ENCODE measurements around the gene PDE6G. TPM values are rescaled to one million over a fixed set of nuclear protein-coding genes. Genes with fewer than 3 reads are reported as not detected.

PDE6G gene
- total and polyA plus RNA-seq, 2 of the 8 experiments (the other 6 are each of a cell fraction or from before 2014, with no cell fraction given): 5.8 to 12.9 TPM

DNA sequence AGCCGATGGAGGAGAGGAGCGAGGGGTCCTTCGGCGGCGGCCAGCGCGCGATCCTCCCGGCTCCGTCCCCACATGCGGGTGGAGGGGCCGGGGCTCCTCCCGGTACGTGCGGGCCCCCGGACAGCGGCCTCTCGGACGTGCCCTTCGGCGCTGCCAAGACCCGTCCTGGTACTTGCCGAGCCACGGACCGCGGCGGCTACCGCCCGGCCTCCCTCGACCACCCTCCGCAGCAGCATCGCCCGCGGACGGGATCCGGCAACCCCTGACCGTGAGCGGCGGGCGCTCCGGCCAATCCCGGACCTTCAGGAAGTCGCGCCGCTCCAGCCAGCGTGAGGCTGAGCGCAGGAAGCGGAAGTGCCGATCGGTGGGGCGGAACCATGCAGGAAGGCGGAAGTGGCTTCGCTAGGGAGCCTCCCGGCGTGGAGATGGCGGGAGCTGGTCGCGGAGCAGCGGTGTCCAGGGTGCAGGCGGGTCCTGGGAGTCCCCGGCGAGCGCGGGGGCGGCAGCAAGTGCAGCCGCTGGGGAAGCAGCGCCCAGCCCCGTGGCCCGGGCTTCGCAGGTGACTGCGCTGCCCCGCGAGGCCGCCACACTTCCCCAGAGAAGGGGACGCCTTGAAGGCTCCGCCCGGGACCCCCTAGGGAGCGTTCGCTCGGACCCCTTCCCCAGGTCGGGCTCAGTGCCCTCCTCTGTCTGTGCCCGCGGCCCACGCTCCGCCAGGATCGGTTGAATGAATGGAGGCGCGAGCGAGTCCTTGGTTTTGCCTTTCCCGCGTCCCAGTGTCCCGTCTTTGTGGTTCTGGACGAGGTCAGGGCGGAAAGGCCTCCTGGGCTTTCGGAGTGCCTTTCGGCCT lies 10.2 kb upstream of the PDE6G start, which contains the start of the genes CCDC137 and OXLD1:
TSS of gene CCDC137 (plus strand) at position 396 of the 850 bp plus-strand sequence. CDS start at position 426, 30 bp downstream.
TSS of gene OXLD1 (minus strand) at position 264 of the 850 bp plus-strand sequence. CDS start at position 236, 28 bp downstream.
- Histone ChIP-seq H4K20me1 (replicated peaks in 1 of 2; ENCODE audit: control insufficient read depth in 1 of 2, insufficient read depth in 2 of 2, low read length in 2 of 2) (peaks cover 8 to 11% of the 10 kb centered on the region in 2 experiments), H2BK12ac (ENCODE audit: low read depth, low read length) (peak within 1 kb of the TSS; percentile 6; the same call in 1 of the 2 replicates), H3K4ac (replicated peaks; ENCODE audit: insufficient read length, low read depth, low read length) (peak within 1 kb of the TSS; percentile 63), H2AFZ (ENCODE audit: low read length) (no peak within 1 kb of the TSS; the same call in 1 of the 2 replicates), H2BK5ac (ENCODE audit: low read depth, low read length) (peak within 1 kb of the TSS; percentile 85), H3K9ac (replicated peaks in 1 of 4; ENCODE audit: extremely low read depth in 1 of 4, low read depth in 3 of 4, low read length in 3 of 4) (peak within 1 kb of the TSS; percentile 80 to 86 (median 84)), H3K56ac (replicated peaks; ENCODE audit: insufficient read length, low read depth, low read length) (peak within 1 kb of the TSS; percentile 64), H3K79me2 (ENCODE audit: control insufficient read depth in 1 of 2, insufficient read depth in 2 of 2, low read length in 2 of 2) (peaks cover 0 to 24% of the 10 kb centered on the region in 2 experiments; a peak in 2 of 4 replicates), H3K36me3 (ENCODE audit: control insufficient read depth in 2 of 4, insufficient read depth in 4 of 4, low read length in 3 of 4) (peaks cover 14 to 35% (median 27%) of the 10 kb centered on the region in 4 experiments), H3K23ac (ENCODE audit: insufficient read length) (no peak within 1 kb of the TSS), H2AK5ac (ENCODE audit: low read depth, low read length) (no peak within 1 kb of the TSS; the same call in 1 of the 2 replicates), H4K8ac (ENCODE audit: extremely low read depth, insufficient read depth, low read length) (peak within 1 kb of the TSS; percentile 94), H3K27ac (ENCODE audit: low read depth, low read length) (peak within 1 kb of the TSS; percentile 74), H3K27me3 (replicated peaks in 1 of 4; ENCODE audit: control insufficient read depth in 3 of 4, extremely low read depth in 1 of 4, insufficient read depth in 3 of 4, low read length in 3 of 4) (no peaks in the 10 kb centered on the region), H3K23me2 (ENCODE audit: low read depth, low read length) (peaks cover 4% of the 10 kb centered on the region; the same call in 1 of the 2 replicates), H2BK120ac (replicated peaks; ENCODE audit: low read depth, low read length) (no peak within 1 kb of the TSS), H3K14ac (ENCODE audit: insufficient read length) (no peak within 1 kb of the TSS), H3K79me1 (ENCODE audit: low read depth, low read length) (peaks cover 8% of the 10 kb centered on the region), H2BK20ac (ENCODE audit: low read length) (no peak within 1 kb of the TSS), H2BK15ac (ENCODE audit: low read length) (no peak within 1 kb of the TSS), H3K4me2 (ENCODE audit: insufficient read depth in 1 of 2, low read depth in 2 of 2, low read length in 2 of 2) (peak within 1 kb of the TSS; percentile 77 to 84), H3K9me3 (ENCODE audit: insufficient read depth in 2 of 2, low read depth in 1 of 2, low read length in 1 of 2) (no peaks in the 10 kb centered on the region), H3K18ac (ENCODE audit: extremely low read depth, low read length) (peak within 1 kb of the TSS; percentile 65; the same call in 1 of the 2 replicates), H4K5ac (ENCODE audit: insufficient read length, low read depth, low read length) (peak within 1 kb of the TSS; percentile 76), H3K4me1 (replicated peaks in 1 of 4; ENCODE audit: control insufficient read depth in 3 of 4, insufficient read depth in 4 of 4, low read length in 3 of 4) (peaks cover 3 to 11% (median 8%) of the 10 kb centered on the region in 4 experiments), H3K4me3 (ENCODE audit: extremely low read depth in 1 of 4, insufficient read depth in 2 of 4, low read depth in 3 of 4, low read length in 4 of 4) (peak within 1 kb of the TSS; percentile 62 to 95 (median 88)), H4K91ac (replicated peaks; ENCODE audit: insufficient read length, low read length) (peak within 1 kb of the TSS; percentile 65)
- CTCF ChIA-PET (ENCODE audit: partially characterized antibody): interaction anchor here (0.6 to 0.8 kb wide), 2 partner anchors 9 to 174 kb away, joined by 3 read pairs; no protein-coding TSS in a partner anchor
- WGBS, 2 experiments (ENCODE audit: extremely low coverage in 1 of 2, insufficient coverage in 1 of 2, insufficient read length in 1 of 2, insufficient replicate concordance in 2 of 2, low coverage in 1 of 2, low lambda C conversion rate in 2 of 2, missing lambda C conversion rate in 1 of 2): 1% methylated on average over 65 of the region's 96 CpGs; no CpG with 5 or more reads in 1 of the 2 experiments
- no peak for FAIRE-seq
- POLR2A ChIA-PET (ENCODE audit: partially characterized antibody): interaction anchor here (0.8 to 9.3 kb wide), 21 partner anchors 8 to 357 kb away, joined by 3 to 65 read pairs (median 3); partner anchors contain the start of genes ARL16, HGS, LRRC45 and MCRIP1
- DNase-seq (ENCODE audit: low read depth in 1 of 2, low spot score in 2 of 2): peak; percentile 88 to 93
- TF ChIP-seq RAD21 (IDR thresholded peaks at IDR 0.05 in 1 of 2, conservative IDR thresholded peaks at IDR 0.05 in 1 of 2; ENCODE audit: low read depth in 2 of 2, low read length in 2 of 2) (no peak), BRCA1 (IDR thresholded peaks at IDR 0.05; ENCODE audit: low read depth, low read length) (no peak), EP300 (IDR thresholded peaks at IDR 0.05; ENCODE audit: borderline replicate concordance in 1 of 2, low read depth in 2 of 2, low read length in 2 of 2) (no peak), CTBP2 (IDR thresholded peaks at IDR 0.05; ENCODE audit: borderline replicate concordance, insufficient read depth, insufficient read length, low read length) (no peak), CREB1 (IDR thresholded peaks at IDR 0.05) (peak; percentile 60), ZNF274 (IDR thresholded peaks at IDR 0.05; ENCODE audit: borderline replicate concordance, extremely low read depth, low read length) (no peak), SIN3A (conservative IDR thresholded peaks at IDR 0.05 in 1 of 2, IDR thresholded peaks at IDR 0.05 in 1 of 2; ENCODE audit: low read depth in 1 of 2, low read length in 2 of 2) (peak; percentile 23 to 63; a peak in 1 of 4 replicates)
- TF ChIP-seq, protein P1, sequence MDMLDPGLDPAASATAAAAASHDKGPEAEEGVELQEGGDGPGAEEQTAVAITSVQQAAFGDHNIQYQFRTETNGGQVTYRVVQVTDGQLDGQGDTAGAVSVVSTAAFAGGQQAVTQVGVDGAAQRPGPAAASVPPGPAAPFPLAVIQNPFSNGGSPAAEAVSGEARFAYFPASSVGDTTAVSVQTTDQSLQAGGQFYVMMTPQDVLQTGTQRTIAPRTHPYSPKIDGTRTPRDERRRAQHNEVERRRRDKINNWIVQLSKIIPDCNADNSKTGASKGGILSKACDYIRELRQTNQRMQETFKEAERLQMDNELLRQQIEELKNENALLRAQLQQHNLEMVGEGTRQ (IDR thresholded peaks at IDR 0.05; ENCODE audit: low read length): no peak

Measured in H1 (cell line).